SH-SY5Y (cell line): ENCODE measurements around the gene ANKRD16.

Experiments
- GATA2 ChIP-seq: IDR thresholded peaks from 2 replicates; pipeline ENCODE4 v1.6.1; 2011; ENCODE audit warnings: mild to moderate bottlenecking, low read depth, low read length
- GATA3 ChIP-seq: IDR thresholded peaks from 2 replicates; pipeline ENCODE4 v1.6.1; 2011; ENCODE audit warnings: low read depth, mild to moderate bottlenecking, low read length, moderate library complexity

DNA sequence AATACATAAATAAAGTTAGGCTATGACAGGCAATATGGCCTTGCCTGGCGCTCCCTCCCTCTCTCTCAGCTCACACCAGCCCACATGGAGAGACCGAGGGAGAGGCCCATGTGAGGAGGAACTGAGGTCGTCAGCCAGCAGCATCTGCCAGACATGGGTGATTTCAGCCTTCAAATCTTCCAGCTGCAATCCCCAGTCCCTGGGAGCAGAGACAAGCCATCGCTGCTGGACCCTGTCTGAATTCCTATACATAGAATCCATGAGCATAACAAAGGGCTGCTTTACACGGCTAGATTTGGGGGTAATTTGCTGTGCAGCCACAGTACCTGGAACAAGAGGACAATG, 35.6 kb downstream of the ANKRD16 start:
- TF ChIP-seq GATA2 (no peak), GATA3 (no peak)
